Spleen (tissue), 11 donors: ENCODE data around the gene MAGI2. TPM values are rescaled to one million over a fixed set of nuclear protein-coding genes. Genes with fewer than 3 reads are reported as not detected.

Experiments
- DNase-seq: peaks from one replicate; pipeline ENCODE4 v3.0.0-alpha.2; 2020
- H3K27ac ChIP-seq, 8 donors: fragments of 200-600 bp; sonication (generic) in 7 of 8; 1 replicate in 4 of 8; 2 replicates in 4 of 8; pipeline versions ENCODE4 v1.5.0 to v1.8.0; 2016 to 2021; ENCODE audit warnings: inconsistent platforms in 4 of 8, mild to moderate bottlenecking in 4 of 8, moderate library complexity in 1 of 8
- H3K27me3 ChIP-seq, 7 donors: fragments of 200-600 bp; sonication (generic) in 6 of 7; replicated peaks in 1 of 7; 1 replicate in 4 of 7; 2 replicates in 3 of 7; pipeline versions ENCODE4 v1.5.0 to v1.8.0; 2016 to 2021; ENCODE audit warnings: inconsistent platforms in 3 of 7, mild to moderate bottlenecking in 1 of 7
- H3K36me3 ChIP-seq, 6 donors: fragments of 200-600 bp; sonication (generic) in 5 of 6; 1 replicate in 4 of 6; 2 replicates in 2 of 6; pipeline versions ENCODE4 v1.5.0 to v1.8.0; 2016 to 2021; ENCODE audit warnings: inconsistent platforms in 2 of 6
- H3K4me1 ChIP-seq, 6 donors: fragments of 200-600 bp; sonication (generic) in 5 of 6; 1 replicate in 3 of 6; 2 replicates in 3 of 6; pipeline versions ENCODE4 v1.5.0 to v1.8.0; 2016 to 2021; ENCODE audit warnings: inconsistent platforms in 3 of 6
- H3K4me3 ChIP-seq, 8 donors: fragments of 200-600 bp; sonication (generic) in 7 of 8; 1 replicate in 4 of 8; 2 replicates in 4 of 8; pipeline versions ENCODE4 v1.5.0 to v1.8.0; 2016 to 2021; ENCODE audit warnings: inconsistent platforms in 4 of 8, mild to moderate bottlenecking in 4 of 8, moderate library complexity in 2 of 8
- H3K9me3 ChIP-seq, 8 donors: fragments of 200-600 bp; sonication (generic) in 7 of 8; 1 replicate in 4 of 8; 2 replicates in 4 of 8; pipeline versions ENCODE4 v1.5.0 to v1.8.0; 2016 to 2021; ENCODE audit warnings: inconsistent platforms in 4 of 8
- CTCF ChIP-seq, 11 experiments: fragments of 200-600 bp in 7 of 11; fragments of 450-650 bp in 4 of 11; sonication (generic) in 4 of 11; IDR thresholded peaks in 8 of 11; conservative IDR thresholded peaks in 3 of 11; 1 replicate in 7 of 11; 2 replicates in 4 of 11; pipeline versions ENCODE4 v1.4.0 to v1.8.0; 2016 to 2021; ENCODE audit warnings: antibody characterized with exemption in 11 of 11, inconsistent platforms in 4 of 11, mild to moderate bottlenecking in 1 of 11
- POLR2A ChIP-seq, 3 donors: fragments of 450-650 bp; IDR thresholded peaks; one replicate each; pipeline ENCODE4 v1.5.1; 2017; ENCODE audit warnings: antibody characterized with exemption in 3 of 3, mild to moderate bottlenecking in 1 of 3
- POLR2AphosphoS5 ChIP-seq, 3 donors: sonication (generic); formaldehyde crosslinking; IDR thresholded peaks; one replicate each; pipeline ENCODE4 v1.5.1; 2017; ENCODE audit warnings: antibody characterized with exemption in 3 of 3
- WGBS, 5 donors: extraction: QIAGEN DNeasy Blood & Tissue Kit in 3 of 5; methylation state at CpG; one replicate each; pipeline versions ENCODE4 v1.1.5 to v1.1.7; 2013 to 2018; 5-methylcytosine and 5-hydroxymethylcytosine counted together
- intact Hi-C: fragments of 100-400 bp; cut with DNase I; formaldehyde crosslinking; loops from one replicate; pipeline ENCODE4 v1.15.0; 2023; ENCODE audit warnings: low total_unique reads
- polyA plus RNA-seq, 3 donors: library from polyadenylated mRNA; stranded (reverse); fragments of 200-250 nt; gene quantifications; one replicate each; pipeline ENCODE4 v1.2.1, GENCODE V29; 2013
- total RNA-seq, 7 donors: library from RNA; depleted of rRNA in 3 of 7; stranded (reverse); fragments of >200 nt in 3 of 7; fragmentation: NEBNext Ultra II Directional in 4 of 7; extraction: Animal tissue kit (Norgen Biotek cat#: 25700) in 4 of 7; gene quantifications; one replicate each; pipeline versions ENCODE4 v1.1.0 to v1.2.1, GENCODE V29; 2016 to 2021
- donor health status: healthy with polysubstance abuse.
- donor health status: DM: no; HTN: no; CAD: no; lungs with moderate emphysema.
- donor health status: DM: no; HTN: no; CAD: no.
- donor health status: Bipolar disorder and iron deficiency.
- donor health status: healthy.
- donor health status: DM: no; HTN: no; CAD: no.
- donor health status: DM: yes; HTN: yes; CAD: no.

The MAGI2 gene
- total and polyA plus RNA-seq, 10 donors, result 0.74 to 18.1 (median 11.1) TPM

- peaks cover 0 to 10% (median 0%) of the 10 kb centered on the region in 6 donors for H3K4me1 ChIP-seq
- H3K9me3 ChIP-seq, result no peaks in the 10 kb centered on the region
- H3K4me3 ChIP-seq, result no peak overlapping the region
- TF ChIP-seq POLR2AphosphoS5 (IDR thresholded peaks at IDR 0.05) (no peak), POLR2A (IDR thresholded peaks at IDR 0.05) (no peak), CTCF (IDR thresholded peaks at IDR 0.05 in 8 of 11, conservative IDR thresholded peaks at IDR 0.05 in 3 of 11) (no peak)
- no peaks in the 10 kb centered on the region for H3K27me3 ChIP-seq
- intact Hi-C loops, result no loop called here
- H3K36me3 ChIP-seq, result no peaks in the 10 kb centered on the region
- no peak for DNase-seq
- no peak overlapping the region for H3K27ac ChIP-seq
- 84 to 96% (median 92%) methylated on average over 11 of the region's 11 CpGs for WGBS, 5 donors
Measured at GRCh38 chr7:78134774-78135173, 1318.7 kb downstream of the MAGI2 start.

- Histone ChIP-seq H3K36me3 (no peaks in the 10 kb centered on the region), H3K9me3 (no peaks in the 10 kb centered on the region), H3K27me3 (no peaks in the 10 kb centered on the region), H3K4me1 (peaks cover 0 to 5% (median 0%) of the 10 kb centered on the region in 6 donors), H3K27ac (no peak overlapping the region), H3K4me3 (no peak overlapping the region)
- 45 to 72% (median 62%) methylated on average over 2 of the region's 2 CpGs for WGBS, 5 donors
- no peak for DNase-seq
- intact Hi-C loops, result no loop called here
- TF ChIP-seq CTCF (IDR thresholded peaks at IDR 0.05 in 8 of 11, conservative IDR thresholded peaks at IDR 0.05 in 3 of 11) (peak in 8 of 11 experiments; percentile 5 to 53 (median 30)), POLR2AphosphoS5 (IDR thresholded peaks at IDR 0.05) (no peak)
Measured at GRCh38 chr7:78134256-78134655, 1319.2 kb downstream of the MAGI2 start.

GRCh38 chr7:78130446-78131215, 1322.8 kb downstream of the MAGI2 start:
- intact Hi-C loops, result no loop called here
- DNase-seq, result no peak
- Histone ChIP-seq H3K27me3 (no peaks in the 10 kb centered on the region), H3K4me3 (no peak overlapping the region), H3K27ac (no peak overlapping the region), H3K9me3 (no peaks in the 10 kb centered on the region), H3K4me1 (no peaks in the 10 kb centered on the region), H3K36me3 (no peaks in the 10 kb centered on the region)
- TF ChIP-seq POLR2AphosphoS5 (IDR thresholded peaks at IDR 0.05), result no peak
- TF ChIP-seq POLR2A (IDR thresholded peaks at IDR 0.05), result no peak
- TF ChIP-seq CTCF (IDR thresholded peaks at IDR 0.05 in 8 of 11, conservative IDR thresholded peaks at IDR 0.05 in 3 of 11), result no peak
- WGBS, 5 donors, result 67 to 83% (median 74%) methylated on average over 5 of the region's 5 CpGs

GRCh38 chr7:78129865-78130264, 1323.6 kb downstream of the MAGI2 start:
- Histone ChIP-seq H3K9me3 (no peaks in the 10 kb centered on the region), H3K27ac (no peak overlapping the region), H3K36me3 (no peaks in the 10 kb centered on the region), H3K27me3 (no peaks in the 10 kb centered on the region), H3K4me3 (no peak overlapping the region), H3K4me1 (no peaks in the 10 kb centered on the region)
- 82 to 96% (median 94%) methylated on average over 3 to 4 of the region's 4 CpGs for WGBS, 5 donors
- TF ChIP-seq POLR2A (IDR thresholded peaks at IDR 0.05) (no peak), POLR2AphosphoS5 (IDR thresholded peaks at IDR 0.05) (no peak), CTCF (IDR thresholded peaks at IDR 0.05 in 8 of 11, conservative IDR thresholded peaks at IDR 0.05 in 3 of 11) (no peak)
- intact Hi-C loops, result no loop called here
- no peak for DNase-seq
